Activated naive CD4-positive, alpha-beta T cell treated with anti-CD3 and anti-CD28 coated beads for 36 hours (primary cell): ENCODE results near the gene CD27. TPM values are rescaled to one million over a fixed set of nuclear protein-coding genes. Genes with fewer than 3 reads are reported as not detected.
A peak's percentile ranks its signal among the peaks of the same experiment; 100 is the strongest.

Experiments
- CTCF ChIA-PET: fragments of 350-600 bp; sonication (Branson Sonifier 250); formaldehyde crosslinking; loops from one replicate; lab custom pipeline; 2021; ENCODE audit warnings: antibody characterized with exemption; lab: Charles Lee
- DNase-seq: peaks from one replicate; pipeline ENCODE4 v3.0.0-alpha.2; 2020
- H3K27ac Mint-ChIP-seq: one replicate; pipeline ENCODE4 v1.8.0; 2021; ENCODE audit warnings: mild to moderate bottlenecking, mixed read lengths
- H3K27me3 Mint-ChIP-seq: one replicate; pipeline ENCODE4 v1.8.0; 2021; ENCODE audit warnings: low read depth, mixed read lengths
- H3K36me3 Mint-ChIP-seq: one replicate; pipeline ENCODE4 v1.8.0; 2021; ENCODE audit warnings: low read depth, mixed read lengths
- H3K4me1 Mint-ChIP-seq: one replicate; pipeline ENCODE4 v1.8.0; 2021; ENCODE audit warnings: low read depth, mixed read lengths
- H3K4me3 Mint-ChIP-seq: one replicate; pipeline ENCODE4 v1.8.0; 2021; ENCODE audit warnings: mild to moderate bottlenecking, moderate library complexity, mixed read lengths
- H3K9me3 Mint-ChIP-seq: one replicate; pipeline ENCODE4 v1.8.0; 2021; ENCODE audit warnings: mixed read lengths
- intact Hi-C: fragments of 100-400 bp; cut with micrococcal nuclease; formaldehyde crosslinking; loops from one replicate; pipeline ENCODE4 v1.15.1; 2023
- total RNA-seq, 2 experiments: library from RNA; stranded (reverse); gene quantifications; one replicate each; pipeline ENCODE4 v1.2.3, GENCODE V29; 2021

The CD27 gene
- total RNA-seq, 2 experiments from 2014 or later = 48.1 to 56.7 TPM

DNA sequence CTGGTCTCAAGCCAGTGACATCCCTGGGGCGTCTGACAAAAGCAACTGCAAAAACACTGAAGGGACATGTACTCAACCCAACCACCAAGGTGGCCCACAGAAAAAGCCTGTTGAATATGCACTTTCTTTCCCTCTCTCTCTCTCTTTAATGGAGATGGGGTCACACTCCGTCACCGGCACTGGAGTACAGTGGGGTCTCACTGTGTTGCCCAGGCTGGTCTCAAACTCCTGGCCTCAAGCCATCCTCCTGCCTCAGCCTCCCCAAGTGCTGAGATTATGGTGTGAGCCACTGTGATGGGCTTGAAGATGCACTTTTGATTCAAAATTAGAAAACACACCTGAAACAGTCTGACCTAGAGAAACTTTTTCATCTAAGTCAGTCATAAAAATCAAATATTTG, 7.2 kb upstream of the CD27 start:
- no peak for DNase-seq
- intact Hi-C loops = no loop called here
- CTCF ChIA-PET = interaction anchor here (15.7 kb wide), 1 partner anchor 25 kb away, joined by 159 read pairs; no protein-coding TSS in a partner anchor
- Mint-ChIP-seq H3K27me3 (no peaks in the 10 kb centered on the region), H3K4me3 (no peak overlapping the region), H3K4me1 (peaks cover 63% of the 10 kb centered on the region), H3K9me3 (no peaks in the 10 kb centered on the region), H3K27ac (no peak overlapping the region), H3K36me3 (peaks cover 1% of the 10 kb centered on the region)

DNA sequence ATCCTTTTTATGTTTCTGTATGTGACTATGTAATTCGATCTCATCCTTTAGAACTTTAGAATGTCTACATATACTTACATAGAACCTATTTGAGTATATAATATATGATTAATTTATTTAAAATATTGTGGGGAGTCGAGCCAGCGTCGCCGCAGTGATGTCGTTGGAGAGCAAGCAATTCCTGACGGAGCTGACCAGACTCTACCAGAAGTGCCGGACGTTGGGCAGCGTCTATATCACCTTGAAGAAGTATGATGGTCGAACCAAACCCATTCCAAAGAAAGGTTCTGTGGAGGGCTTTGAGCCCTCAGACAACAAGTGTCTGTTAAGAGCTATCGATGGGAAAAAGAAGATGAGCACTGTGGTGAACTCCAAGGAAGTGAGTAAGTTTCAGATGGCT, 6.4 kb upstream of the CD27 start:
- peaks cover 65% of the 10 kb centered on the region for H3K4me1 Mint-ChIP-seq
- H3K9me3 Mint-ChIP-seq = no peaks in the 10 kb centered on the region
- no peak overlapping the region for H3K27ac Mint-ChIP-seq
- no peak for DNase-seq
- intact Hi-C loops = no loop called here
- CTCF ChIA-PET = interaction anchor here (1.2 to 15.7 kb wide), 3 partner anchors 11 to 24 kb away, joined by 3 to 159 read pairs (median 5); no protein-coding TSS in a partner anchor
- H3K27me3 Mint-ChIP-seq = no peaks in the 10 kb centered on the region
- H3K36me3 Mint-ChIP-seq = peaks cover 8% of the 10 kb centered on the region
- H3K4me3 Mint-ChIP-seq = no peak overlapping the region

DNA sequence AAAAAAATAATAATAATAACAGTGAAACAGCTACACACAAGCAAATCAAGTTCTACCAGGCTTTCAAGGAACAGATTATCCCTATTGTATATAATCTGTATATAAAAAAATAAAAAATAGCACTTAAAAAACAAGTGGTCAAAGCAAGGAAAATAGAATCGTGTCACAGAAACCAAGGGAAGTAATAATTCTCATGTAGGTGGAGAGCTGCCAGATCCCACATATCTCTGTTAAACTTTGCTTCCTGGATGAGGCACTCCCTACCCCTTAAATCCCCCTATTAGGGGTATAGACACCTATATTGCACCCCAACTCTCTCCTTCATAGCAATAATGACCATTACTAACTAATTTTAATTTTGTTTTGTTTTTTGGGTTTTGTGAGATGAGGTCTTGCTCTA, 4.4 kb upstream of the CD27 start:
- Mint-ChIP-seq H3K4me3 (no peak overlapping the region), H3K27ac (no peak overlapping the region), H3K4me1 (peaks cover 58% of the 10 kb centered on the region), H3K9me3 (no peaks in the 10 kb centered on the region), H3K36me3 (peaks cover 17% of the 10 kb centered on the region), H3K27me3 (no peaks in the 10 kb centered on the region)
- intact Hi-C loops = loop anchor here (10.0 kb wide), 1 partner anchor 514 kb away; the partner anchor contains the start of gene PTPN6
- CTCF ChIA-PET = interaction anchor here (15.7 kb wide), 1 partner anchor 22 kb away, joined by 159 read pairs; no protein-coding TSS in a partner anchor
- no peak for DNase-seq

DNA sequence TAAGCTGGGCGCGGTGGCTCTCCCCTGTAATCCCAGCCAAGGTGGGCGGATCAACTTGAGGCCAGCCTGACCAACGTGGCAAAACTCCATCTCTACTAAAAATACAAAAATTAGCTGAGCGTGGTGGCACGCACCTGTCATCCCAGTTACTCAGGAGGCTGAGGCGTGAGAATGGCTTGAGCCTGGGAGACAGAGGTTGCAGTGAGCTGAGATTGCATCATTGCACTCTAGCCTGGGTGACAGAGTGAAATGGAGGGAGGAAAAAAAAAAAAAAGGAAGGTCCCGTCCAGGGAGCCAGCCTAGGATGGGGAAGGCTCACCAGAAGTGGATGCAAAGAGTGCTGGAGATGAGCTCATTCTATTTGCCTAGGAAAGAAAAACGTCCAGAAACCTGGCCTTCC, 1.9 kb upstream of the CD27 start:
- no peak for DNase-seq
- H3K27ac Mint-ChIP-seq = peak overlapping the region; percentile 98
- CTCF ChIA-PET = interaction anchor here (0.6 to 15.7 kb wide), 6 partner anchors 10 to 159 kb away, joined by 3 to 159 read pairs (median 16); partner anchors contain the start of gene VAMP1
- no peaks in the 10 kb centered on the region for H3K9me3 Mint-ChIP-seq
- H3K4me1 Mint-ChIP-seq = peaks cover 70% of the 10 kb centered on the region
- no peaks in the 10 kb centered on the region for H3K27me3 Mint-ChIP-seq
- peak overlapping the region; percentile 92 for H3K4me3 Mint-ChIP-seq
- peaks cover 36% of the 10 kb centered on the region for H3K36me3 Mint-ChIP-seq
- intact Hi-C loops = loop anchor here (1.0 to 10.0 kb wide), 4 partner anchors 9 to 512 kb away; partner anchors contain the start of gene PTPN6

DNA sequence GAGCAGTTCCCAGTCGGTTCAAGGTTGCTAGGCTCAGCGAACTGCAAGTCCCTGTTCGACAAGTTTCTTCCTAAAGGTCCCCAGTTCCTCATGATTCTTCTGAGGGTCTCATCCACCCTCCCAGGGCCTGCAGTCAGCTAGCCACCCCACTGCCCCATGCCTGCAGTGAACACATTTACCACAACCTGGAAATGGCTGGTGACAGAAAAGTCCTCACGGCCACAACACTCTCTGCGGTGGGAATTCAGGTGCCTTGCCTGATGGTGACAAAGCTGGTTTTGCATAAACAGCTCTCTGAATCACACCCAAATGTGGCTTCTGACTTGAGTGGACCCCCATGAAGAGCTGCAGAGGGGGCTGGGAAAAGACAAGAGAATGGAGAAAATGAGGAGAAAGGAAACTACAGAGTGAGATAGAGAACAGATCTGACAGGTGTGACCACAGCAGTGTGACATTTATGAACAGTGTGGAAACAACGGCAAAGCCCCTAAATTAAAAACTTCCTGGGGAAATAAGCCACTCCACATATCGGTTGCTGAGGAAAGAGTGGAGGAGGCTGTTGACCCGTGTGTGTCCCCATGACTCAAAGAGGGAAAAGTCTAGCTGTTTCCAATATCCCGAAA, 1.3 kb upstream of the CD27 start:
- CTCF ChIA-PET = interaction anchor here (0.6 to 15.7 kb wide), 9 partner anchors 9 to 115 kb away, joined by 3 to 159 read pairs (median 3); partner anchors contain the start of gene VAMP1
- Mint-ChIP-seq H3K4me1 (peaks cover 74% of the 10 kb centered on the region), H3K4me3 (peak overlapping the region; percentile 92), H3K27me3 (no peaks in the 10 kb centered on the region), H3K36me3 (peaks cover 40% of the 10 kb centered on the region), H3K9me3 (no peaks in the 10 kb centered on the region), H3K27ac (peak overlapping the region; percentile 98)
- intact Hi-C loops = loop anchor here (1.0 to 10.0 kb wide), 4 partner anchors 9 to 511 kb away; partner anchors contain the start of gene PTPN6
- DNase-seq = peak; percentile 79

DNA sequence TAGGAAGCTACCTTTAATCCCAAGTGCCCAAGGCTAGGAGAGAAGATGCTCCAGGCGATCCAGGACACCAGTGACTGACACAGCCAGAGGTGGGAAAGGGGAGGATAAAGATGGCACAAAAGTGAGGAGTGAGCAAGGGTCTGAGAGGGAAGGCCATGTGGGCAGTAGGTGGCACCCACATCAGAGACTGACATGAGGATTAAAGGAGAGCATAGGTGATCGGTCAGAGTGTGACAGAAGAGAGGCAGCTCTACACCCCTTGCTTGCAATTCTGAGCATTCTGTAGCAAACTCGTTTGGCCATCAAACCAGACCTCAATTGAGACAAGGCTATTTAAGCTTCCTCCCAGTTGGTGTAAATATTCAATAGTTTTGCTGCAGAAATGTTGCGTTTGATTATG, 724 bp upstream of the CD27 start:
- Mint-ChIP-seq H3K9me3 (no peaks in the 10 kb centered on the region), H3K4me3 (peak overlapping the region; percentile 92), H3K27ac (peak overlapping the region; percentile 98), H3K27me3 (no peaks in the 10 kb centered on the region), H3K4me1 (peaks cover 69% of the 10 kb centered on the region), H3K36me3 (peaks cover 46% of the 10 kb centered on the region)
- CTCF ChIA-PET = interaction anchor here (0.6 to 15.7 kb wide), 7 partner anchors 9 to 100 kb away, joined by 3 to 159 read pairs (median 4); no protein-coding TSS in a partner anchor
- no peak for DNase-seq
- intact Hi-C loops = loop anchor here (1.0 to 10.0 kb wide), 2 partner anchors 8 to 511 kb away; partner anchors contain the start of genes PTPN6 and TAPBPL

DNA sequence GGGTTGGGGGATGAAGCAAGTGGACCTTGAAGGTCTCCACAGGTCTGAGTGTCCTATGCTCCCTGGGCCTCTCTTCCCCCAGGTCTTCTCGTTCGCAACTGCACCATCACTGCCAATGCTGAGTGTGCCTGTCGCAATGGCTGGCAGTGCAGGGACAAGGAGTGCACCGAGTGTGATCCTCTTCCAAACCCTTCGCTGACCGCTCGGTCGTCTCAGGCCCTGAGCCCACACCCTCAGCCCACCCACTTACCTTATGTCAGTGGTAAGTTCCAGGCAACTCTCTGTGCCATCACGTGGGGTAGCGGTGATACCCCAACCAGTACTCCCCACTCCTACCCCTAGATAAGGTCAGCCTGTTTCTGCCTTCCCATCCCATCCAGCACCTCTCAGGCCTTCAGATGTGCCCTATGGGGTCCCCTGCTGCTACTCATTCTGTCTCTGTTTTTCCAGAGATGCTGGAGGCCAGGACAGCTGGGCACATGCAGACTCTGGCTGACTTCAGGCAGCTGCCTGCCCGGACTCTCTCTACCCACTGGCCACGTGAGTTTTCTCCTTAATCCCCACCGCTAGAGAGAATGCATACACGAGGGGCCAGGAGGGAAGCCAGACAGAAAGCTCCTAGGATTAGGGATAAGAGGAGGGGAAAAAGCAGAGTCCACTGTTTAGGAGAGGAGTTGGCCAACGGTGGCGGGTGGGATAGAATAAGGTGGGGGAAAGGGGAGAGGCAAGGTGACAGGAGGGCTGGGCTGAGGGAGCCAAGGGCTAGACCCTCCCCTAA, 5.5 kb downstream of the CD27 start:
- no peak for DNase-seq
- Mint-ChIP-seq H3K27me3 (no peaks in the 10 kb centered on the region), H3K4me3 (peak overlapping the region; percentile 98), H3K36me3 (peaks cover 82% of the 10 kb centered on the region), H3K9me3 (no peaks in the 10 kb centered on the region), H3K4me1 (peaks cover 66% of the 10 kb centered on the region), H3K27ac (peak overlapping the region; percentile 98)
- intact Hi-C loops = no loop called here
- CTCF ChIA-PET = interaction anchor here (0.6 to 4.2 kb wide), 5 partner anchors 15 to 115 kb away, joined by 3 to 31 read pairs (median 3); no protein-coding TSS in a partner anchor

DNA sequence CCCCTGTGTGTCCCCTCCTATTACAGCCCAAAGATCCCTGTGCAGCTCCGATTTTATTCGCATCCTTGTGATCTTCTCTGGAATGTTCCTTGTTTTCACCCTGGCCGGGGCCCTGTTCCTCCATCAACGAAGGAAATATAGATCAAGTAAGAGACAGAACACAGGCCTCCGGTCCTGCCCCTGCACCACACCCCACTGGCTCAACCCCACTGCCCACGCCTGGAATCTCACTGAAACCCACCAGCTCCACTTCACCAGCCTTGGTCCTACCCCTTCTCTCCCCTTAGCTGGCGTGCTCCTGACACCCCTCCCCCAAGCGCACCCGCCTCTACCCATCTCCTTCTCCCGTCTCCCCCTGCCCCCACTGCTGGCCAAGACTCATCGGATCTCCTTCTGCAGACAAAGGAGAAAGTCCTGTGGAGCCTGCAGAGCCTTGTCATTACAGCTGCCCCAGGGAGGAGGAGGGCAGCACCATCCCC, 6.2 kb downstream of the CD27 start:
- Mint-ChIP-seq H3K27ac (peak overlapping the region; percentile 98), H3K4me1 (peaks cover 67% of the 10 kb centered on the region), H3K36me3 (peaks cover 81% of the 10 kb centered on the region), H3K27me3 (no peaks in the 10 kb centered on the region), H3K4me3 (peak overlapping the region; percentile 98), H3K9me3 (no peaks in the 10 kb centered on the region)
- CTCF ChIA-PET = interaction anchor here (0.6 to 4.2 kb wide), 5 partner anchors 11 to 26 kb away, joined by 3 to 31 read pairs (median 25); no protein-coding TSS in a partner anchor
- intact Hi-C loops = no loop called here
- peak; percentile 63 for DNase-seq

DNA sequence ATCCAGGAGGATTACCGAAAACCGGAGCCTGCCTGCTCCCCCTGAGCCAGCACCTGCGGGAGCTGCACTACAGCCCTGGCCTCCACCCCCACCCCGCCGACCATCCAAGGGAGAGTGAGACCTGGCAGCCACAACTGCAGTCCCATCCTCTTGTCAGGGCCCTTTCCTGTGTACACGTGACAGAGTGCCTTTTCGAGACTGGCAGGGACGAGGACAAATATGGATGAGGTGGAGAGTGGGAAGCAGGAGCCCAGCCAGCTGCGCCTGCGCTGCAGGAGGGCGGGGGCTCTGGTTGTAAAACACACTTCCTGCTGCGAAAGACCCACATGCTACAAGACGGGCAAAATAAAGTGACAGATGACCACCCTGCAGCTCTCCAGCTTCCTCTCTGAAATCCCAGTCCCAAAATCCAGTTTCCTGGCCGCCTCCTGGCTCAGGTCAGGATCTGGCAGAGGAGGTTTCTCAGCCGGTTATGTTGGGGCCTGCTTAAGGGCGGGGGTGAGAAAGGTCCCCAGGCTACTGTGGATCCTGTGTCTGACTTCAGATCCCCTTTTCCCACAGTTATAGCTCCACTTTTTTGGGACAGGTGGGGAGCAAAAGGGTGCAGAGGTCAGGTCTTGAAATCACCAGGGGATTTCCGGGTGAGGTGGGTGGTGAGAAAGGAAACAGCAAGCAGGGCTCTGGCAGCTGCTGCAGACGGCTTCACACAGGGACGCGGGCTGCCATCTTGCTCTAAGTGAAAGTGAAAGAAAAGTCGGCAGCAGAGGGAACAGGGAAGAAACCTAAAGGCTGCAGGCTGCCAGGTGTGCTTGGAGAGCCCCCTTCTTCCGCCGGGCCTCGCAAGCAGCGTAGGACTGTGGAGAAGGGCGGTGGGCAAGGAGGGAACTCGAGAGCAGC, 6.8 kb downstream of the CD27 start, which contains the start of gene TAPBPL:
Gene TAPBPL (plus strand): TSS at position 695 of the 897 bp plus-strand sequence. CDS start 207 bp downstream, outside the sequence.
- intact Hi-C loops = loop anchor here (1.0 kb wide), 4 partner anchors 7 to 81 kb away; partner anchors contain the start of gene CD27
- Mint-ChIP-seq H3K4me1 (peaks cover 65% of the 10 kb centered on the region), H3K36me3 (peaks cover 82% of the 10 kb centered on the region)

DNA sequence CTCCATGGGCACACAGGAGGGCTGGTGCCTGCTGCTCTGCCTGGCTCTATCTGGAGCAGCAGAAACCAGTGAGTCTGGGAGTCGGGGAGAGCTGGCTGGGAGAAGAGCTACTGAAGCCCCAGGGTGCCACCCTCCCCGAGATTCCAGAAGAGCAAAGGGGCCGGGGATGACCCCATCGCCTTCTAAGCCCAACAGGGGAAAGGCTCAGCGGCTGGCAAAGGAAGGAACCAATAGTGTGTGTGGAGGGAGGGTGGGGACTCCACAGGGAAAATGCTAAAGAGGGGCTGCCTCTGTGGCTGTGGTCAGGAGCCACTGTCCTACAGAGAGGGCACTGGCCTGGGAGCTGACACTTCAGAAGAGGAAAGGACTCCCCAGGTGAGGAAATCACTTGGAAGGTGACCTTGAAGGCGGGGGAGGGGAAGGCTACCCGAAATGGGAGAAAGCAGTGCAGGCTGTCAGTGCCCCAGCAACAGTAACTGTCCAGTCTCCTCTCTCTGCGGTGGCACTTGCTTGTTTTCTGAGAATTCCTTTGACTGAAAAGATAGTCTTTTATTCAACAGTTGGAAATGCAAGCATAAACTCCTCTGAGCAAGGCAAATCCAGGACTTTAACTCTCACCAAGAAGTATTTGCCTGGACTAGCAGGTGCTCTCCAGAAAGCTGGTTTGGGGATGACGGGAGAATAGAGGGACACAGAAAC, 7.6 kb downstream of the CD27 start:
- H3K36me3 Mint-ChIP-seq = peaks cover 83% of the 10 kb centered on the region
- no peaks in the 10 kb centered on the region for H3K27me3 Mint-ChIP-seq
- intact Hi-C loops = loop anchor here (1.0 kb wide), 4 partner anchors 8 to 80 kb away; partner anchors contain the start of gene CD27
- no peaks in the 10 kb centered on the region for H3K9me3 Mint-ChIP-seq
- no peak for DNase-seq
- peak overlapping the region; percentile 98 for H3K27ac Mint-ChIP-seq
- CTCF ChIA-PET = interaction anchor here (1.0 to 4.2 kb wide), 4 partner anchors 8 to 27 kb away, joined by 3 to 31 read pairs (median 26); partner anchors contain the start of gene CD27
- H3K4me3 Mint-ChIP-seq = peak overlapping the region; percentile 98
- peaks cover 66% of the 10 kb centered on the region for H3K4me1 Mint-ChIP-seq

More for the DNA sequence above, 6.8 kb downstream of the CD27 start, which contains the start of gene TAPBPL:
- Mint-ChIP-seq H3K9me3 (no peaks in the 10 kb centered on the region), H3K27ac (peak within 1 kb of the TSS; percentile 98), H3K27me3 (no peaks in the 10 kb centered on the region), H3K4me3 (peak within 1 kb of the TSS; percentile 98)
- DNase-seq = peak; percentile 93
- CTCF ChIA-PET = interaction anchor here (0.5 to 4.2 kb wide), 7 partner anchors 10 to 419 kb away, joined by 3 to 31 read pairs (median 4); no protein-coding TSS in a partner anchor
